ENCODE measurements around the gene CD59.
A peak's percentile ranks its signal among the peaks of the same experiment; 100 is the strongest.
"Not testable (repeated sequence)": the region's sequence is repeated elsewhere in the genome, so short reads cannot be mapped to it uniquely, and the experiment has no call there.

CD59 gene

GRCh38 chr11:33713151-33713855 is 22.9 kb downstream of the CD59 start:
- no peak for DNase-seq (ENCODE audit: low read depth)

- no peak for DNase-seq (ENCODE audit: low read depth)
These were observed 23.8 kb downstream of the CD59 start for GRCh38 chr11:33712436-33712835.

GRCh38 chr11:33709466-33709865 is 26.8 kb downstream of the CD59 start:
- DNase-seq (ENCODE audit: low read depth), result no peak

- no peak for DNase-seq (ENCODE audit: low read depth)
These were observed 27.2 kb downstream of the CD59 start for GRCh38 chr11:33708985-33709384.

GRCh38 chr11:33707831-33708230 is 28.4 kb downstream of the CD59 start:
- DNase-seq (ENCODE audit: low read depth), result not testable (repeated sequence)

GRCh38 chr11:33706966-33707365 is 29.3 kb downstream of the CD59 start:
- DNase-seq (ENCODE audit: low read depth), result no peak

- DNase-seq (ENCODE audit: low read depth), result no peak
These were observed 29.7 kb downstream of the CD59 start for GRCh38 chr11:33706546-33706945.

GRCh38 chr11:33704240-33705002 is 31.8 kb downstream of the CD59 start:
- DNase-seq (ENCODE audit: low read depth), result no peak

GRCh38 chr11:33703788-33704187 is 32.4 kb downstream of the CD59 start:
- no peak for DNase-seq (ENCODE audit: low read depth)

- no peak for DNase-seq (ENCODE audit: low read depth)
These were observed 33.0 kb downstream of the CD59 start for GRCh38 chr11:33703234-33703633.

- DNase-seq (ENCODE audit: low read depth), result no peak
These were observed 34.7 kb downstream of the CD59 start for GRCh38 chr11:33701302-33702230.

- DNase-seq (ENCODE audit: low read depth), result peak; percentile 74
These were observed 35.5 kb downstream of the CD59 start, which contains the start of gene C11orf91 for GRCh38 chr11:33700502-33701271. Gene C11orf91 (minus strand): TSS chr11:33700826. CDS start chr11:33700740, 86 bp downstream.

- DNase-seq (ENCODE audit: low read depth), result no peak
These were observed 36.1 kb downstream of the CD59 start for GRCh38 chr11:33700063-33700501.

GRCh38 chr11:33699515-33700062 is 36.6 kb downstream of the CD59 start:
- no peak for DNase-seq (ENCODE audit: low read depth)

- no peak for DNase-seq (ENCODE audit: low read depth)
These were observed 37.3 kb downstream of the CD59 start for GRCh38 chr11:33698921-33699320.

GRCh38 chr11:33697997-33698396 is 38.2 kb downstream of the CD59 start:
- DNase-seq (ENCODE audit: low read depth), result no peak

- no peak for DNase-seq (ENCODE audit: low read depth)
These were observed 39.1 kb downstream of the CD59 start for GRCh38 chr11:33696931-33697638.

GRCh38 chr11:33696411-33696810 is 39.8 kb downstream of the CD59 start:
- no peak for DNase-seq (ENCODE audit: low read depth)

GRCh38 chr11:33695051-33695566 is 41.1 kb downstream of the CD59 start:
- DNase-seq (ENCODE audit: low read depth), result no peak

GRCh38 chr11:33694346-33695050 is 41.7 kb downstream of the CD59 start:
- DNase-seq (ENCODE audit: low read depth), result no peak
